Measurements from ENCODE around the gene CCDC198. TPM values are rescaled to one million over a fixed set of nuclear protein-coding genes. Genes with fewer than 3 reads are reported as not detected.

Gene CCDC198
- total RNA-seq, 2 experiments from 2014 or later = not detected

DNA sequence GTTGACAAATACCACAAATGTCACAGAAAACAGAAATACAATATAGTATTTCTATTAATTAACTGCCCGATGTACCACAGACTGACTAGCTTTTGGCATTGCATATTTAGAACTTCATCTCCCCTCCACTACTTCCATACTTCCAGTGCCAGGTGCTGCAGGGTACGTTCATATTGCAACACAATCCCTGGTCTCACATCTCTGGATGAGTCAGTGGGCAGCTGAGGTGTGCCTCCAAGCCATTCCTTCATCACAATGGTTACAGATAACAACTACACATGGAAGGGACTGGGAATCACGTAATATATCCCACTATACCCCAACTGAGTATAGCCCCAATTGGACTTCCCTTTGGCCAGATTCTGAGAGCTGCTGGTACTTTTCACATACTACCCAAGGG is 31.1 kb downstream of the CCDC198 start:
- H3K27me3 Mint-ChIP-seq = peaks cover 6% of the 10 kb centered on the region
- H3K27ac Mint-ChIP-seq = no peak overlapping the region
- no peak for ATAC-seq

DNA sequence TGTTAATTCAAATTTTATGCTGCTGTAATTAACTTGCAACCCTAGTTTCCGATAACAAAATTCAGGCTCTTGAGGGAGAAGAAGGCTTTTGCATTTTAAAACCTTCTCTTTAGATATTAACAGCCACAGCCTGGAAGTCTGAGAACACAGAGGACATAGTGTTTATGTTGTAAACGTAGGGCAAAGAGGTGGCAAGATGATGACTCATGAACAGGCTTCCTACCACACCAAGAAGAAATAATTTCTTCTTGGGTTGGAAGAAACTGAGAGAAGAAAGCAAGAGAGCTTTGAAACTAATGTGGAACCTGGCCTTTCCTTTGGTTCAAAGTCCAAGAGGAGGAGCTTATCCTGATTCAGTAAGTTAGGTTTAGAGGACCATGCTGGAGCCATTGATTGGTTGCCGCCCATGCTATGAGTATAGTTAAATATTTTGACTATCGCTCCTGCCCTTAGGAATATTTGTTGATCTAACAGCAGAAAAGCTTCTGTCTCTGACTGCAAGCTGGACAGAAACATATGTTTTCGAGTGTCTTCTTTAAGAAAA is 31.8 kb downstream of the CCDC198 start:
- H3K36me3 Mint-ChIP-seq (ENCODE audit: low read depth) = no peaks in the 10 kb centered on the region
- intact Hi-C loops (cut with DNase I, micrococcal nuclease) = no loop called here
- DNase-seq (no peak), ATAC-seq (no peak)
- no peaks in the 10 kb centered on the region for H3K4me1 Mint-ChIP-seq
- no peak overlapping the region for H3K27ac Mint-ChIP-seq
- H3K4me3 Mint-ChIP-seq = no peak overlapping the region
- CTCF ChIA-PET = no interaction called here
- peaks cover 6% of the 10 kb centered on the region for H3K27me3 Mint-ChIP-seq
- no peaks in the 10 kb centered on the region for H3K9me3 Mint-ChIP-seq (ENCODE audit: low read depth)
- POLR2A ChIA-PET = no interaction called here

More for the DNA sequence above, 31.1 kb downstream of the CCDC198 start:
- no peak overlapping the region for H3K4me3 Mint-ChIP-seq
- POLR2A ChIA-PET = no interaction called here
- intact Hi-C loops (cut with DNase I, micrococcal nuclease) = no loop called here
- H3K36me3 Mint-ChIP-seq (ENCODE audit: low read depth) = no peaks in the 10 kb centered on the region
- no peaks in the 10 kb centered on the region for H3K9me3 Mint-ChIP-seq (ENCODE audit: low read depth)
- H3K4me1 Mint-ChIP-seq = no peaks in the 10 kb centered on the region
- DNase-seq = no peak
- CTCF ChIA-PET = no interaction called here

DNA sequence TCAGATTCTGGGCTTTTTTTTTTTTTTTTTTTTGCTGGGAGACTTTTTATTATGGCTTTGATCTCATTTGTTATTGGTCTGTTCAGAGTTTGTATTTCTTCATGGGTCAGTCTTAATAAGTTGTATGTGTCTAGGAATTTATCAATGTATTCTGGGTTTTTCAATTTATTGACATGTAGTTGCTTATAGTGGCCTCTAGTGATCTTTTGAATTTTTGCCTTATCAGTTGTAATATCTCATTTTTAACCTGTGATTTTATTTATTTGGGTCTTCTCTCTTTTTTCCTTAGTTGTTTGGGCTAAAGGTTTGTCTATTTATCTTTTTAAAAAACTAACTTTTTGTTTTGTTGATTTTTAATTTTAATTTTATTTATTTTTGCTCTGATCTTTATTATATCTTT is 57.7 kb downstream of the CCDC198 start:
- ChIA-PET CTCF (no interaction called here), POLR2A (no interaction called here)
- Mint-ChIP-seq H3K9me3 (ENCODE audit: low read depth) (peaks cover 5% of the 10 kb centered on the region), H3K4me3 (no peak overlapping the region), H3K36me3 (ENCODE audit: low read depth) (no peaks in the 10 kb centered on the region), H3K27ac (no peak overlapping the region), H3K27me3 (peaks cover 2% of the 10 kb centered on the region), H3K4me1 (no peaks in the 10 kb centered on the region)
- intact Hi-C loops (cut with DNase I, micrococcal nuclease) = no loop called here
- ATAC-seq (no peak), DNase-seq (no peak)

DNA sequence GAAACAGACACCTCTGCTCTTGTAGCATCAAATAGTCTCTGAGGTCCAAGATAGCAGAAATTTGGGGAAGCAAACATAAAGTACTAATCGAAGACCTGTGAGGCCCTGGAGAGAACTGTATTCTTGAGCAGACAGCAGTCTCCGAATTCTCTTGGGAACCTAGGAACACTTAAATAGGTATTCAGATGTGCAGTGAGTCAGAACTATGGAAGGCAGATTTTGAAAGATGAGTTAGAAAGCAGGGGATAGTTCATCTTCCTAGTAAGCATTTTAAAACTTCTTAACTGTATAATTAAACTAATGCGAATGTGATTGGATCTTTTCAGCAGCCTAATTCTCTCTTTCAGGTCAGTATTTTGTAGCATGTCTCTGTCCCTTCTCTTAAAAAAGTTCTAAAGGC is 72.7 kb downstream of the CCDC198 start:
- CTCF ChIA-PET = no interaction called here
- no peak overlapping the region for H3K27ac Mint-ChIP-seq
- H3K27me3 Mint-ChIP-seq = no peaks in the 10 kb centered on the region
- DNase-seq (no peak), ATAC-seq (no peak)
- H3K9me3 Mint-ChIP-seq (ENCODE audit: low read depth) = no peaks in the 10 kb centered on the region
- H3K4me3 Mint-ChIP-seq = no peak overlapping the region
- peaks cover 4% of the 10 kb centered on the region for H3K4me1 Mint-ChIP-seq
- intact Hi-C loops (cut with DNase I, micrococcal nuclease) = no loop called here
- POLR2A ChIA-PET = no interaction called here
- no peaks in the 10 kb centered on the region for H3K36me3 Mint-ChIP-seq (ENCODE audit: low read depth)

DNA sequence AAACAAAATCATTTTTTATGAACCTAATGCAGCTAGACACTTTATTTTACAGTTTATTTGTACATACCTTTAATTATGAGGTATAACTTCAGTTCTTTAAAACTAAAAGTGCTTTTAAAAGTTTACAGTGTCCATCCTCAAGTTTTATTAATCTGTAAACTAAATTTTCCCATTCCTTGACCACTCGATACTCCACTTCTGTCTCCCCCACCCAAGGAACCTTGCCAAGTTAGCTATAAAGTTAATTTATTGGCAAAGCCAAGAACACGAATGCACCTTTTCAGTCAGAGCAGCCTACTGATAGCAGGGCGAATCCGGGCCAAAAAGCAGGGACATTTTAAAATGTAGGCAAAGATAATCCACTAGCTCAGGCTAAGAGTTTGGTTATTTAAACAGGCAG is 73.6 kb downstream of the CCDC198 start:
- ChIA-PET POLR2A (no interaction called here), CTCF (no interaction called here)
- Mint-ChIP-seq H3K36me3 (ENCODE audit: low read depth) (no peaks in the 10 kb centered on the region), H3K27me3 (no peaks in the 10 kb centered on the region), H3K27ac (no peak overlapping the region), H3K9me3 (ENCODE audit: low read depth) (no peaks in the 10 kb centered on the region), H3K4me3 (no peak overlapping the region), H3K4me1 (peaks cover 4% of the 10 kb centered on the region)
- intact Hi-C loops (cut with DNase I, micrococcal nuclease) = no loop called here
- ATAC-seq = no peak
- DNase-seq = no peak

Other genes starting within 250 kb of the CCDC198 start
- 10 to 100 TPM; 66.5 to 80.2 TPM for gene EXOC5, start 225.0 kb downstream of the CCDC198 start, total RNA-seq
- 10 to 100 TPM; 30.8 to 32.7 TPM for gene AP5M1, start 224.9 kb downstream of the CCDC198 start, total RNA-seq
- gene NAA30, start 103.3 kb downstream of the CCDC198 start, total RNA-seq = 10 to 100 TPM; 14.2 to 17.6 TPM